Measurements from ENCODE around the gene DLGAP1.

Gene DLGAP1

DNA sequence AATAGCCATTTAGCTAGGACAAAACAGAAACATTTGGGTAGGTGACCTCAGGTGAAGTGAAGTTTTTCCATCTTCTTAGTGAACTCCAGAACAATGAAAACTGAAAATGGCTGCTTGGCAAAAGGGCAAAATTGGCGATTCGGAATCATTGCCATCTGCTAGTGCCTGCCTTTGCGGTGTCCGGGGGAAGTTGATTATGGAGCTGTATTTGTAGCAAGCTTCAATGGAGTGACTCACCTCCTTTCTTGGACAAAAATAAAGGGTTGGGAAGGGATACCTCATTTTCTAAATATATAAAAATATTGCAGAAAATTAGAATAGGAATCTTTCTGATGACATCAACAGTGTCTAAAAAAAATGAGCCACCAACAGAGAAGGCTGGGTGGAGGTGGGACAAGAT, 544.6 kb downstream of the DLGAP1 start:
- no peak overlapping the region for H3K27ac ChIP-seq (ENCODE audit: insufficient read depth in 1 of 2, low read depth in 1 of 2, low read length in 2 of 2, poor library complexity in 1 of 2, severe bottlenecking in 2 of 2)
- DNase-seq = no peak
- ChIA-PET CTCF (interaction anchor here (0.7 kb wide), 1 partner anchor 17 kb away, joined by 3 read pairs; no protein-coding TSS in a partner anchor), POLR2A (no interaction called here)
- no peaks in the 10 kb centered on the region for H3K36me3 ChIP-seq (ENCODE audit: control insufficient read depth in 4 of 4, insufficient read depth in 4 of 4, low read length in 3 of 4)
- H3K27me3 ChIP-seq (replicated peaks in 2 of 5; ENCODE audit: control insufficient read depth in 4 of 5, insufficient read depth in 5 of 5, low read length in 4 of 5) = no peaks in the 10 kb centered on the region
- no CpG with 5 or more reads among the region's 4 CpGs for WGBS (ENCODE audit: insufficient coverage)
- H3K9me3 ChIP-seq (ENCODE audit: control extremely low read depth in 1 of 5, control insufficient read depth in 4 of 5, insufficient read depth in 2 of 5, low read depth in 1 of 5, low read length in 4 of 5) = no peaks in the 10 kb centered on the region
- H3K4me3 ChIP-seq (ENCODE audit: control insufficient read depth in 1 of 7, extremely low read depth in 1 of 7, insufficient read depth in 4 of 7, low read depth in 2 of 7, low read length in 6 of 7) = no peak overlapping the region
- H3K4me1 ChIP-seq (ENCODE audit: control extremely low read depth in 1 of 4, control insufficient read depth in 4 of 4, insufficient read depth in 4 of 4, low read length in 3 of 4) = peaks cover 0 to 4% (median 2%) of the 10 kb centered on the region in 4 experiments

DNA sequence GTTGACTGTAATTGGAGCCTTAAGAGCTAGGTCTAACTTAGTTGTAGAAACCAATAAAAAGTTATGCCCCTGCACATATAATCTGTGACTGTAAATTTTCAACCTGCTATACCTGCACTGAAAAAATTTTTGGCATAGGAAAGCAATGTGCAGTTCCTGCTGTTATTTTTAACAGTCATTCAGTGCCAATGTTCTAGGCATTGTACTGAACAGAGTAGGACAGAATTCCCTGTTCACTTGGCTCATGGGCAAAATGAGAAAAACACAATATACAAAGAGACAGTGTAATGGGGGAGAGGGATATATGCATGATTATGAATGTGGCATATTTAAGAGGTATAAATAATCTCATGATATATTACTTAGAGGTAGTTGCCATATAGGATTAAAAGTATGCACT, 547.2 kb downstream of the DLGAP1 start:
- DNase-seq = no peak
- Histone ChIP-seq H3K27ac (ENCODE audit: insufficient read depth in 1 of 2, low read depth in 1 of 2, low read length in 2 of 2, poor library complexity in 1 of 2, severe bottlenecking in 2 of 2) (no peak overlapping the region), H3K4me3 (ENCODE audit: control insufficient read depth in 1 of 7, extremely low read depth in 1 of 7, insufficient read depth in 4 of 7, low read depth in 2 of 7, low read length in 6 of 7) (no peak overlapping the region), H3K4me1 (ENCODE audit: control extremely low read depth in 1 of 4, control insufficient read depth in 4 of 4, insufficient read depth in 4 of 4, low read length in 3 of 4) (peaks cover 0 to 4% (median under 1%) of the 10 kb centered on the region in 4 experiments), H3K27me3 (replicated peaks in 2 of 5; ENCODE audit: control insufficient read depth in 4 of 5, insufficient read depth in 5 of 5, low read length in 4 of 5) (no peaks in the 10 kb centered on the region), H3K36me3 (ENCODE audit: control insufficient read depth in 4 of 4, insufficient read depth in 4 of 4, low read length in 3 of 4) (no peaks in the 10 kb centered on the region), H3K9me3 (ENCODE audit: control extremely low read depth in 1 of 5, control insufficient read depth in 4 of 5, insufficient read depth in 2 of 5, low read depth in 1 of 5, low read length in 4 of 5) (no peaks in the 10 kb centered on the region)
- POLR2A ChIA-PET = no interaction called here
- CTCF ChIA-PET = interaction anchor here (1.0 kb wide), 1 partner anchor 38 kb away, joined by 3 read pairs; no protein-coding TSS in a partner anchor

DNA sequence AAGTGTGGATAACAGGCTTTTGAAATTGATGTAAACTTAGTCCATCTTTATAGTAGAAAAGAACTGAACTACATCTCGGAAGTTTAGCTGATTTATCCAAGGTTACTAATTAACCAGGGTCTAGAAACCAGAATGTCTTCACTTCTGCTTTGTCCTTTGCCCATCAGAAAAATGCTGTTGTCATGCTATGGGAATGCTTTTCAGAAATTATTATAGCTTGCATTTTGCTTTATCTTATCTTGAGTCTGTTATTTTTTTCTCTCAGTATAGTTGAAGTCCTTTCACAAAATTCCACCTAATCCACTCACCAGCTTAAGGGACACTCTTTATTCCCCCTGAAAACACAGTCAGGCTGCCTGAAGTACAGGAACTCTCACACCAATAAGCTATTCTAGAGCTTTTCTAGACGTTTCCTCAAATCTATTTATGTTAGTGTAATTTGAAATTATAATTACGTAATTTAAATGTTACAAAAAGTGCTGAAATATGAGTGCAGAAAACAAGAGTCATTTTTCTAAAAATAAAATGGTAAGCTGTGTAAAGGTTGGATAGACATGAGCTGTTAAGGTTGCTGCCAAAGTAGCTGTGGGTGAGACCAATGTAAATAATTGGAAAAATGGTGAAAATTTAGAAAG, 548.9 kb downstream of the DLGAP1 start:
- no peak for DNase-seq
- CTCF ChIA-PET = interaction anchor here (1.8 kb wide), 1 partner anchor 89 kb away, joined by 4 read pairs; no protein-coding TSS in a partner anchor
- Histone ChIP-seq H3K9me3 (ENCODE audit: control extremely low read depth in 1 of 5, control insufficient read depth in 4 of 5, insufficient read depth in 2 of 5, low read depth in 1 of 5, low read length in 4 of 5) (no peaks in the 10 kb centered on the region), H3K27me3 (replicated peaks in 2 of 5; ENCODE audit: control insufficient read depth in 4 of 5, insufficient read depth in 5 of 5, low read length in 4 of 5) (peaks cover 0 to 3% (median 0%) of the 10 kb centered on the region in 5 experiments), H3K4me3 (ENCODE audit: control insufficient read depth in 1 of 7, extremely low read depth in 1 of 7, insufficient read depth in 4 of 7, low read depth in 2 of 7, low read length in 6 of 7) (no peak overlapping the region), H3K4me1 (ENCODE audit: control extremely low read depth in 1 of 4, control insufficient read depth in 4 of 4, insufficient read depth in 4 of 4, low read length in 3 of 4) (no peaks in the 10 kb centered on the region), H3K36me3 (ENCODE audit: control insufficient read depth in 4 of 4, insufficient read depth in 4 of 4, low read length in 3 of 4) (no peaks in the 10 kb centered on the region), H3K27ac (ENCODE audit: insufficient read depth in 1 of 2, low read depth in 1 of 2, low read length in 2 of 2, poor library complexity in 1 of 2, severe bottlenecking in 2 of 2) (no peak overlapping the region)
- no CpG with 5 or more reads among the region's 3 CpGs for WGBS (ENCODE audit: insufficient coverage)
- POLR2A ChIA-PET = no interaction called here

DNA sequence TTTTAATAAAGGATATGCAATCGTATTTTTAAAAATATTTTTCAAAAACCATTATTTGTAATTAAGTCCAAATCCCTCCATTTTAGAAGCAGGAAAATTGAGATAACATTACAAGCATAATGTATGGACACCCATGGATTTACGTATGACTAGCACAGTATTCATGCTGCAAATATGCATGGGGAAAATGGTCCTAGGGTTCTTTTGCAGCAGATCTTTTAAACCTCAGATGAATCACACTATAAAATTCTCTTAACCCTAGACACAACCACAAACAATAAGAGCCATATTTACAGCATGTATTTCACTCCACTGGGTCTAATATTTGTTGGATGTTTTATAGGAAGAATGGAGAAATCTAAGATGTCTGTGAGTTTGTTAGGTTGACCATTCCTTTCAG, 551.8 kb downstream of the DLGAP1 start:
- no peak overlapping the region for H3K27ac ChIP-seq (ENCODE audit: insufficient read depth in 1 of 2, low read depth in 1 of 2, low read length in 2 of 2, poor library complexity in 1 of 2, severe bottlenecking in 2 of 2)
- 80% methylated on average over 1 of the region's 2 CpGs for WGBS (ENCODE audit: insufficient coverage)
- DNase-seq = no peak
- H3K4me3 ChIP-seq (ENCODE audit: control insufficient read depth in 1 of 7, extremely low read depth in 1 of 7, insufficient read depth in 4 of 7, low read depth in 2 of 7, low read length in 6 of 7) = no peak overlapping the region
- ChIA-PET POLR2A (interaction anchor here (0.6 kb wide), 1 partner anchor 52 kb away, joined by 5 read pairs; no protein-coding TSS in a partner anchor), CTCF (no interaction called here)
- no peaks in the 10 kb centered on the region for H3K36me3 ChIP-seq (ENCODE audit: control insufficient read depth in 4 of 4, insufficient read depth in 4 of 4, low read length in 3 of 4)
- no peaks in the 10 kb centered on the region for H3K4me1 ChIP-seq (ENCODE audit: control extremely low read depth in 1 of 4, control insufficient read depth in 4 of 4, insufficient read depth in 4 of 4, low read length in 3 of 4)
- peaks cover 0 to 9% (median 0%) of the 10 kb centered on the region in 5 experiments for H3K27me3 ChIP-seq (replicated peaks in 2 of 5; ENCODE audit: control insufficient read depth in 4 of 5, insufficient read depth in 5 of 5, low read length in 4 of 5)
- H3K9me3 ChIP-seq (ENCODE audit: control extremely low read depth in 1 of 5, control insufficient read depth in 4 of 5, insufficient read depth in 2 of 5, low read depth in 1 of 5, low read length in 4 of 5) = no peaks in the 10 kb centered on the region

DNA sequence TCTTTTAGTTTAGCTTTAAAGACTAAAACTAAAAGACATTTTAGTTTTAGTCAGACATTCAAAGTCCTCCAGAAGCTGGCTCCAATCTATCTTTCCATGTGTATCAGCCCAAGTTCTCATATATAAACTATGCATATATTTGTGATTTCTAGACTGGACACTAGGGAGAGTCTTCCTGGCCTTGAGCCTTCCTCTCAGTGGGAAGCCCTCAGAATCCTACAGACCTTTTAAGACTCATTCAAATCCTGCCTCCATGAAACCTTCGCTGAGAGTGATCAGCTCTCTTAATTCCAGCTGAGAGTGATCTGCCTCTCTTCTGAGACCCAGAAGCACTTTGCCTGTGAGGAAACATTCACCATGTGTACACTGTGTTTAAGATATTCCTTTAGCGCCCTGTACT, 552.4 kb downstream of the DLGAP1 start:
- POLR2A ChIA-PET = no interaction called here
- H3K36me3 ChIP-seq (ENCODE audit: control insufficient read depth in 4 of 4, insufficient read depth in 4 of 4, low read length in 3 of 4) = no peaks in the 10 kb centered on the region
- no peak overlapping the region for H3K27ac ChIP-seq (ENCODE audit: insufficient read depth in 1 of 2, low read depth in 1 of 2, low read length in 2 of 2, poor library complexity in 1 of 2, severe bottlenecking in 2 of 2)
- H3K4me3 ChIP-seq (ENCODE audit: control insufficient read depth in 1 of 7, extremely low read depth in 1 of 7, insufficient read depth in 4 of 7, low read depth in 2 of 7, low read length in 6 of 7) = no peak overlapping the region
- CTCF ChIA-PET = interaction anchor here (0.7 kb wide), 1 partner anchor 13 kb away, joined by 3 read pairs; no protein-coding TSS in a partner anchor
- WGBS (ENCODE audit: insufficient coverage) = 100% methylated on average over 1 of the region's 2 CpGs
- H3K27me3 ChIP-seq (replicated peaks in 2 of 5; ENCODE audit: control insufficient read depth in 4 of 5, insufficient read depth in 5 of 5, low read length in 4 of 5) = peaks cover 0 to 9% (median 0%) of the 10 kb centered on the region in 5 experiments
- H3K9me3 ChIP-seq (ENCODE audit: control extremely low read depth in 1 of 5, control insufficient read depth in 4 of 5, insufficient read depth in 2 of 5, low read depth in 1 of 5, low read length in 4 of 5) = no peaks in the 10 kb centered on the region
- H3K4me1 ChIP-seq (ENCODE audit: control extremely low read depth in 1 of 4, control insufficient read depth in 4 of 4, insufficient read depth in 4 of 4, low read length in 3 of 4) = no peaks in the 10 kb centered on the region
- no peak for DNase-seq

DNA sequence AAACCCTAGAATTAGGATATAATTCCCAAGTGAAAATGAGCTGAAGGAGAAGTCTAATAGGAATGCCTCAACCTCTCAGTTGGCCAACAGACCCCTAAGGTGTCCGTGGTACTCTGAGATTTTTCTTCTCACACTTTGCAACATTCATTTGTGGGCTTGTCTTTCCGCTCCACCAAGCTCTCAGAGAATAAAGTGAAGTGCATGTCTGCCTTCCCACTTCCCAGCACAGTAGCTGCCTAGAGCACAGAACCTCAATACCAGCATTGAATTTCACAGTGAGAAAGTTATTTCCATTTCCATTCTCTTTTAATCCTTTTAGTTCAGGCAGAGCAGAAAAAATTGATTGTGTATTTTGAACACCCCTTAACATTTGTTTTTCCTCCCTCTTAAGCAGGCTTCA, 553.3 kb downstream of the DLGAP1 start:
- Histone ChIP-seq H3K36me3 (ENCODE audit: control insufficient read depth in 4 of 4, insufficient read depth in 4 of 4, low read length in 3 of 4) (no peaks in the 10 kb centered on the region), H3K27me3 (replicated peaks in 2 of 5; ENCODE audit: control insufficient read depth in 4 of 5, insufficient read depth in 5 of 5, low read length in 4 of 5) (peaks cover 0 to 9% (median 0%) of the 10 kb centered on the region in 5 experiments), H3K4me1 (ENCODE audit: control extremely low read depth in 1 of 4, control insufficient read depth in 4 of 4, insufficient read depth in 4 of 4, low read length in 3 of 4) (no peaks in the 10 kb centered on the region), H3K4me3 (ENCODE audit: control insufficient read depth in 1 of 7, extremely low read depth in 1 of 7, insufficient read depth in 4 of 7, low read depth in 2 of 7, low read length in 6 of 7) (no peak overlapping the region), H3K27ac (ENCODE audit: insufficient read depth in 1 of 2, low read depth in 1 of 2, low read length in 2 of 2, poor library complexity in 1 of 2, severe bottlenecking in 2 of 2) (no peak overlapping the region), H3K9me3 (ENCODE audit: control extremely low read depth in 1 of 5, control insufficient read depth in 4 of 5, insufficient read depth in 2 of 5, low read depth in 1 of 5, low read length in 4 of 5) (no peaks in the 10 kb centered on the region)
- 100% methylated on average over 2 of the region's 2 CpGs for WGBS (ENCODE audit: insufficient coverage)
- CTCF ChIA-PET = no interaction called here
- POLR2A ChIA-PET = no interaction called here
- no peak for DNase-seq

DNA sequence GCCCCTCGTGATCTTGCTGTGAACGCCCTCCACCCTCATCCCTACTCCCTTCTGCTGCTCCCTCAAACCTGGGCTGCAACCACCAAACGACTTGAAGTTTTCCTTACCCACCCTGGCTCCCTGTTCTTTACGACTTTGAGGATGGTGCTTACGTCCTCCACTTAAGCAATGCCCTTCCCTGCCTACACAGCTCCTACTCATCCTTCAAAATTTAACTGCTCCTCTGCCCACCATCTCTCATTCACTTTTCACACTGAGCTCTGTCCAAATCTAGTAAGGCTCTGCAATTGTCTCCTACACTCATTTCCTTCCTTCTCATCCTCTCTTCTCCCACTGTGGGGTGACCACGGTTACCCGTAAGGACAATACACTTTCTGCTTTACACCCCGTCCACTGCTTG, 554.1 kb downstream of the DLGAP1 start:
- CTCF ChIA-PET = no interaction called here
- Histone ChIP-seq H3K4me3 (ENCODE audit: control insufficient read depth in 1 of 7, extremely low read depth in 1 of 7, insufficient read depth in 4 of 7, low read depth in 2 of 7, low read length in 6 of 7) (no peak overlapping the region), H3K36me3 (ENCODE audit: control insufficient read depth in 4 of 4, insufficient read depth in 4 of 4, low read length in 3 of 4) (no peaks in the 10 kb centered on the region), H3K27ac (ENCODE audit: insufficient read depth in 1 of 2, low read depth in 1 of 2, low read length in 2 of 2, poor library complexity in 1 of 2, severe bottlenecking in 2 of 2) (no peak overlapping the region), H3K4me1 (ENCODE audit: control extremely low read depth in 1 of 4, control insufficient read depth in 4 of 4, insufficient read depth in 4 of 4, low read length in 3 of 4) (no peaks in the 10 kb centered on the region), H3K9me3 (ENCODE audit: control extremely low read depth in 1 of 5, control insufficient read depth in 4 of 5, insufficient read depth in 2 of 5, low read depth in 1 of 5, low read length in 4 of 5) (no peaks in the 10 kb centered on the region), H3K27me3 (replicated peaks in 2 of 5; ENCODE audit: control insufficient read depth in 4 of 5, insufficient read depth in 5 of 5, low read length in 4 of 5) (peaks cover 0 to 9% (median 0%) of the 10 kb centered on the region in 5 experiments)
- 92% methylated on average over 5 of the region's 8 CpGs for WGBS (ENCODE audit: insufficient coverage)
- no peak for DNase-seq
- POLR2A ChIA-PET = no interaction called here
